HepG2 (cell line): ENCODE measurements around the gene TNK1. TPM values are rescaled to one million over a fixed set of nuclear protein-coding genes. Genes with fewer than 3 reads are reported as not detected.

ENCODE experiments used
- AKAP8 ChIP-seq: sonication (generic); formaldehyde crosslinking; IDR thresholded peaks from 2 replicates; pipeline ENCODE4 v1.5.1; 2020; ENCODE audit warnings: mild to moderate bottlenecking, missing genetic modification reagents
- BRD4 ChIP-seq: sonication (generic); formaldehyde crosslinking; IDR thresholded peaks from 2 replicates; pipeline ENCODE4 v1.4.0; 2020; ENCODE audit warnings: missing genetic modification reagents
- FOXA1 ChIP-seq, 2 experiments: fragments of 450-650 bp in 1 of 2; sonication (generic) in 1 of 2; formaldehyde crosslinking in 1 of 2; IDR thresholded peaks; 2 replicates each; pipeline versions ENCODE4 v1.4.0 to v1.6.1; 2016 to 2020; ENCODE audit warnings: missing genetic modification reagents in 1 of 2
- KMT2B ChIP-seq: IDR thresholded peaks from 2 replicates; pipeline ENCODE4 v1.6.1; 2016; ENCODE audit warnings: missing genetic modification reagents, missing compliant biosample characterization
- MIER3 ChIP-seq: IDR thresholded peaks from 2 replicates; pipeline ENCODE4 v1.6.1; 2016; ENCODE audit warnings: missing compliant biosample characterization, borderline replicate concordance
- NPAS2 ChIP-seq: sonication (generic); formaldehyde crosslinking; IDR thresholded peaks from 2 replicates; pipeline ENCODE4 v1.8.0; 2022; ENCODE audit warnings: mild to moderate bottlenecking, missing genetic modification reagents, borderline replicate concordance
- SATB2 ChIP-seq: sonication (generic); formaldehyde crosslinking; IDR thresholded peaks from 2 replicates; pipeline ENCODE4 v1.5.0; 2020; ENCODE audit warnings: missing genetic modification reagents
- SMYD3 ChIP-seq: sonication (generic); formaldehyde crosslinking; IDR thresholded peaks from 2 replicates; pipeline ENCODE4 v1.8.1; 2023; ENCODE audit warnings: mild to moderate bottlenecking, missing genetic modification reagents
- SPEN ChIP-seq: sonication (generic); formaldehyde crosslinking; IDR thresholded peaks from 2 replicates; pipeline ENCODE4 v1.5.1; 2020; ENCODE audit warnings: low read depth, mild to moderate bottlenecking, missing genetic modification reagents
- TCF7L2 ChIP-seq: IDR thresholded peaks from 2 replicates; pipeline ENCODE4 v1.6.1; 2011; ENCODE audit warnings: mild to moderate bottlenecking, low read depth, low read length, moderate library complexity
- ZNF354B ChIP-seq: sonication (generic); formaldehyde crosslinking; IDR thresholded peaks from 2 replicates; pipeline ENCODE4 v1.8.0; 2022; ENCODE audit warnings: mild to moderate bottlenecking, missing genetic modification reagents
- ZNF430 ChIP-seq: sonication (generic); formaldehyde crosslinking; IDR thresholded peaks from 2 replicates; pipeline ENCODE4 v1.9.0; 2021; ENCODE audit warnings: mild to moderate bottlenecking, missing genetic modification reagents
- ZNF746 ChIP-seq: sonication (generic); formaldehyde crosslinking; IDR thresholded peaks from 2 replicates; pipeline ENCODE4 v1.8.0; 2022; ENCODE audit warnings: mild to moderate bottlenecking, missing genetic modification reagents
- ZNF749 ChIP-seq: sonication (generic); formaldehyde crosslinking; IDR thresholded peaks from 2 replicates; pipeline ENCODE4 v1.8.0; 2022; ENCODE audit warnings: mild to moderate bottlenecking, missing genetic modification reagents, moderate library complexity, borderline replicate concordance
- ZNF816 ChIP-seq: sonication (generic); formaldehyde crosslinking; IDR thresholded peaks from 2 replicates; pipeline ENCODE4 v1.8.0; 2022; ENCODE audit warnings: missing genetic modification reagents, mild to moderate bottlenecking, borderline replicate concordance
- polyA plus RNA-seq, 8 experiments: library from polyadenylated mRNA; depleted of rRNA in 3 of 8; stranded (reverse) in 7 of 8; unstranded in 1 of 8; fragments of >200 nt; fragmentation: Illumina TruSeq in 4 of 8; extraction: Trizol in 4 of 8; gene quantifications; 2 replicates each; pipeline versions ENCODE4 v1.2.1 to v1.2.3, GENCODE V29; 2011 to 2016; ENCODE audit warnings: low read depth in 4 of 8, missing spikeins in 1 of 8, mixed read lengths in 1 of 8; ENCODE audit not compliant: insufficient read depth in 1 of 8
- total RNA-seq, 5 experiments: library from RNA; depleted of rRNA; stranded (reverse); fragments of >200 nt; fragmentation: Illumina TruSeq; extraction: Trizol; gene quantifications; 2 replicates each; pipeline ENCODE4 v1.2.3, GENCODE V29; 2016; ENCODE audit warnings: low read depth in 1 of 5
- TF ChIP-seq, protein P1 (sequence below), 2 experiments: IDR thresholded peaks; 2 replicates each; pipeline ENCODE4 v1.6.1; 2011 to 2012; ENCODE audit warnings: low read length in 2 of 2, borderline replicate concordance in 1 of 2, low read depth in 1 of 2, mild to moderate bottlenecking in 1 of 2, moderate library complexity in 1 of 2
- TF ChIP-seq, protein P2 (sequence below): IDR thresholded peaks from 2 replicates; pipeline ENCODE4 v1.6.1; 2016; ENCODE audit warnings: low read depth, control low read depth
- TF ChIP-seq, protein P3 (sequence below): sonication (generic); formaldehyde crosslinking; IDR thresholded peaks from 2 replicates; pipeline ENCODE4 v1.5.0; 2020; ENCODE audit warnings: missing genetic modification reagents
- TF ChIP-seq, protein P4 (sequence below): sonication (generic); formaldehyde crosslinking; IDR thresholded peaks from 2 replicates; pipeline ENCODE4 v1.5.0; 2020; ENCODE audit warnings: mild to moderate bottlenecking, missing genetic modification reagents, borderline replicate concordance

Gene TNK1
- total and polyA plus RNA-seq, 2 of the 13 experiments (the other 11 are each of a cell fraction or from before 2014, with no cell fraction given): 2.0 to 3.5 TPM

DNA sequence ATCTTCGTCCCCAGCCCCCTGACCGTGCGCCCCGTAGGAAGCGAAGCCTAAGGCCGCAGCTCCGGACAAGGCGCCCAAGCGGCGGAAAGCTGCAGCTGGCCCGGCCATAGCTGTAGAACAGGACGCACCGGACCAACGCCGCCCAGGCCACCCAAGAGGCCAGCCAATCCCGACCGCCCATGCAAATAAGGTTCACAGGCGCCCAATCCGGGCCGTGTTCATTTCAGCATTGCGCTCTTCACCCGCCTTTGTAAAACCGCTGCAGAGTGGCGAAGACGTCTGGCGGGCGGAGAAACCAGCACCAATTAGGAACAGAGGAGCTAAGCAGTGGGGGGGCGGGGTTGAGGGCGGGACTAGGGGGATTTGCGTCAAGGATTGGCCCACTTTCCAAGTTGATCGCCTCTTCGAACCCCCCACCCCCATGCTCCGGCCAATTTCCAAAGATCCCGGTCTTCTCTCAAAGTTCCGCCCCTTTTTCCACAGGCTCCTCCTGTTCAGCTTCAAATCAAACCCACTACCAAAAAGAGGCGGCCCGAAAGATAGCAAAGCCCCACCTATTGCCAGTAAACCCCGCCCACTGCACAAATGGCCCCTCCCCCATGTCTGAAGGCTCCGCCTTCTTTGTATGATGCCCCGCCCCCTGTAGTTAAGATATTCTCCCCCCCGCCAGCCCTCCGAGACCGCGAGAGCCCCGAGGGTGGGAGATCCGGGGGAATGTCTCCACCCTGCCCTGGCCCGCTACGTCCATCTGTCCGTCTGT lies 23.3 kb downstream of the TNK1 start, which contains the start of gene TMEM256 (continued):
- TF ChIP-seq, protein P1, sequence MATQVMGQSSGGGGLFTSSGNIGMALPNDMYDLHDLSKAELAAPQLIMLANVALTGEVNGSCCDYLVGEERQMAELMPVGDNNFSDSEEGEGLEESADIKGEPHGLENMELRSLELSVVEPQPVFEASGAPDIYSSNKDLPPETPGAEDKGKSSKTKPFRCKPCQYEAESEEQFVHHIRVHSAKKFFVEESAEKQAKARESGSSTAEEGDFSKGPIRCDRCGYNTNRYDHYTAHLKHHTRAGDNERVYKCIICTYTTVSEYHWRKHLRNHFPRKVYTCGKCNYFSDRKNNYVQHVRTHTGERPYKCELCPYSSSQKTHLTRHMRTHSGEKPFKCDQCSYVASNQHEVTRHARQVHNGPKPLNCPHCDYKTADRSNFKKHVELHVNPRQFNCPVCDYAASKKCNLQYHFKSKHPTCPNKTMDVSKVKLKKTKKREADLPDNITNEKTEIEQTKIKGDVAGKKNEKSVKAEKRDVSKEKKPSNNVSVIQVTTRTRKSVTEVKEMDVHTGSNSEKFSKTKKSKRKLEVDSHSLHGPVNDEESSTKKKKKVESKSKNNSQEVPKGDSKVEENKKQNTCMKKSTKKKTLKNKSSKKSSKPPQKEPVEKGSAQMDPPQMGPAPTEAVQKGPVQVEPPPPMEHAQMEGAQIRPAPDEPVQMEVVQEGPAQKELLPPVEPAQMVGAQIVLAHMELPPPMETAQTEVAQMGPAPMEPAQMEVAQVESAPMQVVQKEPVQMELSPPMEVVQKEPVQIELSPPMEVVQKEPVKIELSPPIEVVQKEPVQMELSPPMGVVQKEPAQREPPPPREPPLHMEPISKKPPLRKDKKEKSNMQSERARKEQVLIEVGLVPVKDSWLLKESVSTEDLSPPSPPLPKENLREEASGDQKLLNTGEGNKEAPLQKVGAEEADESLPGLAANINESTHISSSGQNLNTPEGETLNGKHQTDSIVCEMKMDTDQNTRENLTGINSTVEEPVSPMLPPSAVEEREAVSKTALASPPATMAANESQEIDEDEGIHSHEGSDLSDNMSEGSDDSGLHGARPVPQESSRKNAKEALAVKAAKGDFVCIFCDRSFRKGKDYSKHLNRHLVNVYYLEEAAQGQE (IDR thresholded peaks at IDR 0.05; ENCODE audit: borderline replicate concordance in 1 of 2, low read depth in 1 of 2, low read length in 2 of 2): peak in 1 of 2 experiments; percentile 25; a peak in 1 of 4 replicates
- TF ChIP-seq ZNF354B (CRISPR knock-in tag) (no peak), SATB2 (CRISPR knock-in tag) (no peak), KMT2B (0 out of 2 replicates have a peak, but pooled peaks have one; percentile 37), FOXA1 (IDR thresholded peaks at IDR 0.05) (no peak), FOXA1 (CRISPR knock-in tag; IDR thresholded peaks at IDR 0.05) (no peak), AKAP8 (no peak), NPAS2 (no peak), SMYD3 (CRISPR knock-in tag) (peak; percentile 48; the same call in 1 of the 2 replicates), ZNF749 (CRISPR knock-in tag) (no peak), ZNF430 (CRISPR knock-in tag) (no peak; the same call in 1 of the 2 replicates), BRD4 (CRISPR knock-in tag) (peak; percentile 51; the same call in 1 of the 2 replicates), ZNF746 (CRISPR knock-in tag) (no peak), MIER3 (CRISPR knock-in tag) (no peak), TCF7L2 (no peak), ZNF816 (CRISPR knock-in tag) (no peak), SPEN (CRISPR knock-in tag) (0 out of 2 replicates have a peak, but pooled peaks have one; percentile 11)
- TF ChIP-seq, protein P2, sequence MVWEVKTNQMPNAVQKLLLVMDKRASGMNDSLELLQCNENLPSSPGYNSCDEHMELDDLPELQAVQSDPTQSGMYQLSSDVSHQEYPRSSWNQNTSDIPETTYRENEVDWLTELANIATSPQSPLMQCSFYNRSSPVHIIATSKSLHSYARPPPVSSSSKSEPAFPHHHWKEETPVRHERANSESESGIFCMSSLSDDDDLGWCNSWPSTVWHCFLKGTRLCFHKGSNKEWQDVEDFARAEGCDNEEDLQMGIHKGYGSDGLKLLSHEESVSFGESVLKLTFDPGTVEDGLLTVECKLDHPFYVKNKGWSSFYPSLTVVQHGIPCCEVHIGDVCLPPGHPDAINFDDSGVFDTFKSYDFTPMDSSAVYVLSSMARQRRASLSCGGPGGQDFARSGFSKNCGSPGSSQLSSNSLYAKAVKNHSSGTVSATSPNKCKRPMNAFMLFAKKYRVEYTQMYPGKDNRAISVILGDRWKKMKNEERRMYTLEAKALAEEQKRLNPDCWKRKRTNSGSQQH: no peak
- TF ChIP-seq, protein P3, sequence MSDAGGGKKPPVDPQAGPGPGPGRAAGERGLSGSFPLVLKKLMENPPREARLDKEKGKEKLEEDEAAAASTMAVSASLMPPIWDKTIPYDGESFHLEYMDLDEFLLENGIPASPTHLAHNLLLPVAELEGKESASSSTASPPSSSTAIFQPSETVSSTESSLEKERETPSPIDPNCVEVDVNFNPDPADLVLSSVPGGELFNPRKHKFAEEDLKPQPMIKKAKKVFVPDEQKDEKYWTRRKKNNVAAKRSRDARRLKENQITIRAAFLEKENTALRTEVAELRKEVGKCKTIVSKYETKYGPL (CRISPR knock-in tag): 0 out of 2 replicates have a peak, but pooled peaks have one; percentile 51
- TF ChIP-seq, protein P4, sequence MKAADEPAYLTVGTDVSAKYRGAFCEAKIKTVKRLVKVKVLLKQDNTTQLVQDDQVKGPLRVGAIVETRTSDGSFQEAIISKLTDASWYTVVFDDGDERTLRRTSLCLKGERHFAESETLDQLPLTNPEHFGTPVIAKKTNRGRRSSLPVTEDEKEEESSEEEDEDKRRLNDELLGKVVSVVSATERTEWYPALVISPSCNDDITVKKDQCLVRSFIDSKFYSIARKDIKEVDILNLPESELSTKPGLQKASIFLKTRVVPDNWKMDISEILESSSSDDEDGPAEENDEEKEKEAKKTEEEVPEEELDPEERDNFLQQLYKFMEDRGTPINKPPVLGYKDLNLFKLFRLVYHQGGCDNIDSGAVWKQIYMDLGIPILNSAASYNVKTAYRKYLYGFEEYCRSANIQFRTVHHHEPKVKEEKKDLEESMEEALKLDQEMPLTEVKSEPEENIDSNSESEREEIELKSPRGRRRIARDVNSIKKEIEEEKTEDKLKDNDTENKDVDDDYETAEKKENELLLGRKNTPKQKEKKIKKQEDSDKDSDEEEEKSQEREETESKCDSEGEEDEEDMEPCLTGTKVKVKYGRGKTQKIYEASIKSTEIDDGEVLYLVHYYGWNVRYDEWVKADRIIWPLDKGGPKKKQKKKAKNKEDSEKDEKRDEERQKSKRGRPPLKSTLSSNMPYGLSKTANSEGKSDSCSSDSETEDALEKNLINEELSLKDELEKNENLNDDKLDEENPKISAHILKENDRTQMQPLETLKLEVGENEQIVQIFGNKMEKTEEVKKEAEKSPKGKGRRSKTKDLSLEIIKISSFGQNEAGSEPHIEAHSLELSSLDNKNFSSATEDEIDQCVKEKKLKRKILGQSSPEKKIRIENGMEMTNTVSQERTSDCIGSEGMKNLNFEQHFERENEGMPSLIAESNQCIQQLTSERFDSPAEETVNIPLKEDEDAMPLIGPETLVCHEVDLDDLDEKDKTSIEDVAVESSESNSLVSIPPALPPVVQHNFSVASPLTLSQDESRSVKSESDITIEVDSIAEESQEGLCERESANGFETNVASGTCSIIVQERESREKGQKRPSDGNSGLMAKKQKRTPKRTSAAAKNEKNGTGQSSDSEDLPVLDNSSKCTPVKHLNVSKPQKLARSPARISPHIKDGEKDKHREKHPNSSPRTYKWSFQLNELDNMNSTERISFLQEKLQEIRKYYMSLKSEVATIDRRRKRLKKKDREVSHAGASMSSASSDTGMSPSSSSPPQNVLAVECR (CRISPR knock-in tag): peak; percentile 71; the same call in 1 of the 2 replicates
